GM21381 (cell line): ENCODE measurements around the gene R3HDM1.
"Not testable (repeated sequence)": the region's sequence is repeated elsewhere in the genome, so short reads cannot be mapped to it uniquely, and the experiment has no call there.

Source experiments
- ATAC-seq: cut with Tn5 transposase; IDR thresholded peaks from one replicate; pipeline ENCODE4 v1.9.1; 2021; ENCODE audit warnings: mild to moderate bottlenecking, moderate library complexity; ENCODE audit not compliant: unreplicated experiment

R3HDM1 gene

GRCh38 chr2:135637456-135638087, 106.3 kb downstream of the R3HDM1 start:
- ATAC-seq, result no peak

- no peak for ATAC-seq
Measured at GRCh38 chr2:135638825-135639224, 107.5 kb downstream of the R3HDM1 start.

GRCh38 chr2:135641156-135642068, 110.1 kb downstream of the R3HDM1 start:
- ATAC-seq, result no peak

GRCh38 chr2:135647836-135648579, 116.7 kb downstream of the R3HDM1 start:
- ATAC-seq, result no peak

GRCh38 chr2:135650721-135651120, 119.4 kb downstream of the R3HDM1 start:
- ATAC-seq, result no peak

- ATAC-seq, result no peak
Measured at GRCh38 chr2:135651717-135652116, 120.4 kb downstream of the R3HDM1 start.

- ATAC-seq, result not testable (repeated sequence)
Measured at GRCh38 chr2:135654239-135654638, 123.0 kb downstream of the R3HDM1 start.

GRCh38 chr2:135657806-135658582, 126.7 kb downstream of the R3HDM1 start:
- ATAC-seq, result no peak

- ATAC-seq, result no peak
Measured at GRCh38 chr2:135662088-135662487, 130.8 kb downstream of the R3HDM1 start.

GRCh38 chr2:135663148-135663700, 131.9 kb downstream of the R3HDM1 start:
- ATAC-seq, result no peak

- peak; percentile 81 for ATAC-seq
Measured at GRCh38 chr2:135664623-135665068, 133.4 kb downstream of the R3HDM1 start.

- no peak for ATAC-seq
Measured at GRCh38 chr2:135667045-135667444, 135.8 kb downstream of the R3HDM1 start.

GRCh38 chr2:135674453-135674852, 143.2 kb downstream of the R3HDM1 start:
- ATAC-seq, result no peak

GRCh38 chr2:135676031-135676430, 144.7 kb downstream of the R3HDM1 start:
- ATAC-seq, result no peak

GRCh38 chr2:135679125-135679524, 147.8 kb downstream of the R3HDM1 start:
- ATAC-seq, result no peak

GRCh38 chr2:135685361-135685760, 154.1 kb downstream of the R3HDM1 start:
- ATAC-seq, result no peak

GRCh38 chr2:135688978-135689377, 157.7 kb downstream of the R3HDM1 start:
- no peak for ATAC-seq

GRCh38 chr2:135689679-135690078, 158.4 kb downstream of the R3HDM1 start:
- ATAC-seq, result no peak

- no peak for ATAC-seq
Measured at GRCh38 chr2:135694711-135695110, 163.4 kb downstream of the R3HDM1 start.

GRCh38 chr2:135698838-135699237, 167.6 kb downstream of the R3HDM1 start:
- no peak for ATAC-seq
